ENCODE data around the gene BATF3.

BATF3 gene

DNA sequence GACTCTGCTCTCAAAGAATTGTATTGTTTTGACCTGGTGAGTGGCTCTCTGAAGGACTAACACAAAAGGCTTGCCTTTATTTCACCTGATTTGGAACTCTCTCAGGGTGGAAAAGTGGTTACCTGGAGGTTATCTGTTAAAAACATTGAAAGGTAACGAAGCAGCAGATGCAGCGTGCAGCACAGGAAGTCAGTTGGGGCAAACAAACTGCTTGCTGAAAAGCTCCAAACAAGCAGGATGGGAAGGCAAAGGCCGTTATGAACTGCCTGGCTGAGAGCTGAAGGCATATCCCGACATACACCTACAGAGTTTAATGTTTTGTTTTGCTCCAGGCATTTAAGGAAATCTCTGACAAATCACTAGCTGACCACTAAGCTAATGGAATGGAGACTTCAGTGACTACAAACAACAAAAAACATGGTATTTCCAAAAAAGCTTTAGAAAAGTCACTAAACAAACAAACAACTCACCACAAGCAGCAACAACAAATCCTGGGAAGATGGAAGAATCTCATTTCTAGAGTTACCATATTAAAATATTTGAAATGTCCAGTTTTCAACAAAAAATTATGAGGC, 44.3 kb upstream of the BATF3 start:
- H3K27me3 ChIP-seq (ENCODE audit: insufficient read depth, low read length), result no peaks in the 10 kb centered on the region
- no peak for TF ChIP-seq EZH2 (IDR thresholded peaks at IDR 0.05; ENCODE audit: borderline replicate concordance, low read length)
- TF ChIP-seq, protein P1, sequence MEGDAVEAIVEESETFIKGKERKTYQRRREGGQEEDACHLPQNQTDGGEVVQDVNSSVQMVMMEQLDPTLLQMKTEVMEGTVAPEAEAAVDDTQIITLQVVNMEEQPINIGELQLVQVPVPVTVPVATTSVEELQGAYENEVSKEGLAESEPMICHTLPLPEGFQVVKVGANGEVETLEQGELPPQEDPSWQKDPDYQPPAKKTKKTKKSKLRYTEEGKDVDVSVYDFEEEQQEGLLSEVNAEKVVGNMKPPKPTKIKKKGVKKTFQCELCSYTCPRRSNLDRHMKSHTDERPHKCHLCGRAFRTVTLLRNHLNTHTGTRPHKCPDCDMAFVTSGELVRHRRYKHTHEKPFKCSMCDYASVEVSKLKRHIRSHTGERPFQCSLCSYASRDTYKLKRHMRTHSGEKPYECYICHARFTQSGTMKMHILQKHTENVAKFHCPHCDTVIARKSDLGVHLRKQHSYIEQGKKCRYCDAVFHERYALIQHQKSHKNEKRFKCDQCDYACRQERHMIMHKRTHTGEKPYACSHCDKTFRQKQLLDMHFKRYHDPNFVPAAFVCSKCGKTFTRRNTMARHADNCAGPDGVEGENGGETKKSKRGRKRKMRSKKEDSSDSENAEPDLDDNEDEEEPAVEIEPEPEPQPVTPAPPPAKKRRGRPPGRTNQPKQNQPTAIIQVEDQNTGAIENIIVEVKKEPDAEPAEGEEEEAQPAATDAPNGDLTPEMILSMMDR (IDR thresholded peaks at IDR 0.05; ENCODE audit: low read length), result no peak
- H3F3A ChIP-seq (ENCODE audit: insufficient read depth, low read length), result no peaks in the 10 kb centered on the region
- H3K79me2 ChIP-seq (ENCODE audit: insufficient read depth, low read length), result peaks cover 10% of the 10 kb centered on the region; the same call in 1 of the 2 replicates
- no peaks in the 10 kb centered on the region for H4K20me1 ChIP-seq (ENCODE audit: insufficient read depth, low read length)
- H3K9me2 ChIP-seq (ENCODE audit: low read depth, low read length), result no peaks in the 10 kb centered on the region
- no peak overlapping the region for H3K4me3 ChIP-seq (ENCODE audit: low read depth, low read length, poor library complexity, severe bottlenecking)
- H3K9me3 ChIP-seq (ENCODE audit: low read length), result 0 out of 2 replicates have a peak, but pooled peaks cover 2% of the 10 kb centered on the region
- H3K4me1 ChIP-seq (ENCODE audit: insufficient read depth, low read length, severe bottlenecking), result no peaks in the 10 kb centered on the region
- H3K9ac ChIP-seq (ENCODE audit: low read length), result no peak overlapping the region
- no peak overlapping the region for H3K4me2 ChIP-seq (ENCODE audit: low read length)
- H3K27ac ChIP-seq (ENCODE audit: low read depth, low read length, poor library complexity, severe bottlenecking), result no peak overlapping the region
- H3K36me3 ChIP-seq (ENCODE audit: insufficient read depth, low read length), result peaks cover 14% of the 10 kb centered on the region
- no peak overlapping the region for H2AFZ ChIP-seq (ENCODE audit: low read length)

- Histone ChIP-seq H3K27ac (ENCODE audit: low read depth, low read length, poor library complexity, severe bottlenecking) (no peak overlapping the region), H3K79me2 (ENCODE audit: insufficient read depth, low read length) (no peaks in the 10 kb centered on the region), H3K36me3 (ENCODE audit: insufficient read depth, low read length) (peaks cover 14% of the 10 kb centered on the region), H3K27me3 (ENCODE audit: insufficient read depth, low read length) (no peaks in the 10 kb centered on the region), H3K4me1 (ENCODE audit: insufficient read depth, low read length, severe bottlenecking) (no peaks in the 10 kb centered on the region), H3K4me2 (ENCODE audit: low read length) (no peak overlapping the region), H4K20me1 (ENCODE audit: insufficient read depth, low read length) (no peaks in the 10 kb centered on the region), H3K4me3 (ENCODE audit: low read depth, low read length, poor library complexity, severe bottlenecking) (no peak overlapping the region), H3K9ac (ENCODE audit: low read length) (no peak overlapping the region), H3K9me3 (ENCODE audit: low read length) (no peaks in the 10 kb centered on the region), H3F3A (ENCODE audit: insufficient read depth, low read length) (no peaks in the 10 kb centered on the region), H3K9me2 (ENCODE audit: low read depth, low read length) (no peaks in the 10 kb centered on the region), H2AFZ (ENCODE audit: low read length) (no peak overlapping the region)
- TF ChIP-seq EZH2 (IDR thresholded peaks at IDR 0.05; ENCODE audit: borderline replicate concordance, low read length), result no peak
- TF ChIP-seq, protein P1 (IDR thresholded peaks at IDR 0.05; ENCODE audit: low read length), result no peak
Measured at GRCh38 chr1:212738330-212738729, 38.7 kb upstream of the BATF3 start.

GRCh38 chr1:212737559-212737958, 37.9 kb upstream of the BATF3 start:
- Histone ChIP-seq H3K9me3 (ENCODE audit: low read length) (no peaks in the 10 kb centered on the region), H3F3A (ENCODE audit: insufficient read depth, low read length) (no peaks in the 10 kb centered on the region), H2AFZ (ENCODE audit: low read length) (no peak overlapping the region), H3K9me2 (ENCODE audit: low read depth, low read length) (no peaks in the 10 kb centered on the region), H3K4me1 (ENCODE audit: insufficient read depth, low read length, severe bottlenecking) (no peaks in the 10 kb centered on the region), H3K36me3 (ENCODE audit: insufficient read depth, low read length) (peaks cover 14% of the 10 kb centered on the region), H3K27me3 (ENCODE audit: insufficient read depth, low read length) (no peaks in the 10 kb centered on the region), H3K79me2 (ENCODE audit: insufficient read depth, low read length) (no peaks in the 10 kb centered on the region), H3K4me2 (ENCODE audit: low read length) (no peak overlapping the region), H3K9ac (ENCODE audit: low read length) (no peak overlapping the region), H4K20me1 (ENCODE audit: insufficient read depth, low read length) (no peaks in the 10 kb centered on the region), H3K4me3 (ENCODE audit: low read depth, low read length, poor library complexity, severe bottlenecking) (no peak overlapping the region), H3K27ac (ENCODE audit: low read depth, low read length, poor library complexity, severe bottlenecking) (no peak overlapping the region)
- no peak for TF ChIP-seq EZH2 (IDR thresholded peaks at IDR 0.05; ENCODE audit: borderline replicate concordance, low read length)
- TF ChIP-seq, protein P1 (IDR thresholded peaks at IDR 0.05; ENCODE audit: low read length), result no peak
